HG03060 (cell line): Measurements from ENCODE around the gene ZNF747.
"Not testable (repeated sequence)": the region's sequence is repeated elsewhere in the genome, so short reads cannot be mapped to it uniquely, and the experiment has no call there.

Source experiments
- ATAC-seq: cut with Tn5 transposase; IDR thresholded peaks from one replicate; pipeline ENCODE4 v1.9.1; 2021; ENCODE audit warnings: low read depth, moderate number of reproducible peaks; ENCODE audit not compliant: unreplicated experiment

Gene ZNF747

GRCh38 chr16:30535106-30535776 is 583 bp upstream of the ZNF747 start:
- no peak for ATAC-seq

DNA sequence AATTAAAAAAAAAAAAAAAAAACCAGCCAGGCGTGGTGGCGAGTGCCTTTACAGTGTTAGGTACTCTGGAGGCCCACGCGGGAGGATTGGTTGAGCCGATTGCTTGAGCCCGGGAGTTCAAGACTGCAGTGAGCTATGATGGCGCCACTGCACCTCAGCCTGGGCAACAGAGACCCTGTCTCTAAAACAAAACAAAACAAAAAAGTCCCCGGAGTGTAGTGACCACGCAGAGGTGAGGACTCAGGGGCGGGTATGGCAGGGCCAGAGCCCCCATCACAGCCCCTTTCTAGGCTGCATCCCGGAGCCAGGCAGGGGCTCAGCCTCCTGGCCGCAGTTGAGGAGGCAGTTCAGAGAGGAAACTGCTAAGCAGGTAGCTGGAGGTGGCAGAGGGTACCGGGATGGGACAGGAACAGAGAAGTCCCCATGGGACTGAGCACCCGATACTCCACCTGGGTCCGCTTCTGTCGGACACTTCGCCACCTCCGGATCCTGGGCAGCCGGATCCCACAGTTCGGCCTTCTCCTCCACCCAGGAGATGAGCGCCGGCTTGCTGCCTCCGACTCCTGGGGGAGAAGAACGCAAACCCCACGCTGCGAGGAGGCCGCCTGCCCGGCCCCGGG is 800 bp downstream of the ZNF747 start:
- no peak for ATAC-seq

- no peak for ATAC-seq
These were observed 1.5 kb downstream of the ZNF747 start for GRCh38 chr16:30533146-30533522.

- ATAC-seq, result no peak
These were observed 2.1 kb downstream of the ZNF747 start for GRCh38 chr16:30532285-30533145.

DNA sequence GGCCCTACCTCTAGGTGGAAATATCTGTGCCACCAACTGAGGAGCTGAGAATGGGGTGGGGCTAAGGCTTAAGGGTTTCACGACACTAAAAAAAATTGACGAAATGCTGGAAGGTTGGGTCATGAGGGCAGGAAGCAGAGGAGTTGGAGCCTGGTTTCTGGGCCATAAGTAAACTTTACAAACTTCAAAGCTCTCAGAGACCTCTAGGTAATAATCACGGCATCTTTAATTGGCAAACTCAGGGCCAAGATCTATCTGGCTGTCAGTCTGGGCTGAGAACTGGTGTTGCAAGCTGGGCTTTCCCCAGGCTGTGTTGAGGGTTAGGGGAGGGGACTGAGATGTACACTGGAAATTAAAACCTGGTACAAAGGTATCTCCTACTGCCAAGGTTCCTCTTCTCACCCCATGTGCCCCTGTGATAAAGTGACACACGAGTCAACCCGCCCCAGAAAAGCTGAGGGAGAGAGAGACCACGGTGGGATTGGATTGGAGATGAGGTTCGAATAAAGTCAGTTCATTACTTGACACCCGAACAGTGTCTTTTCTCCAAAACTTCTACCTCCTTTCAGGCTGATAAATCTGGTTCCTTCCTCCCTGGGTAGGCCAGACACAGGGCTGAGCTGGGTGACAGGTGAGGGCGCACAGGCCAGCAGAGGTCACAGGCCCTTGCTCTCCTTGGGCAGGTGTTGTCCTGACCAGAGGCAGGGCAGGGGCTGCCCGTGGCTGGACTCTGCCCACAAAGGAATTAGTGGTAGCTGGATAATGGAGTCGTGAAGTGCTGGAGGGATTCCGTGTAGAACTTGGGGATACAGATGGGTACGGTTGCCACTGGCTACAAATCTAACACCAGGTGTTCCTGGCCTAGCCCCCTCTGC is 4.3 kb downstream of the ZNF747 start:
- no peak for ATAC-seq

DNA sequence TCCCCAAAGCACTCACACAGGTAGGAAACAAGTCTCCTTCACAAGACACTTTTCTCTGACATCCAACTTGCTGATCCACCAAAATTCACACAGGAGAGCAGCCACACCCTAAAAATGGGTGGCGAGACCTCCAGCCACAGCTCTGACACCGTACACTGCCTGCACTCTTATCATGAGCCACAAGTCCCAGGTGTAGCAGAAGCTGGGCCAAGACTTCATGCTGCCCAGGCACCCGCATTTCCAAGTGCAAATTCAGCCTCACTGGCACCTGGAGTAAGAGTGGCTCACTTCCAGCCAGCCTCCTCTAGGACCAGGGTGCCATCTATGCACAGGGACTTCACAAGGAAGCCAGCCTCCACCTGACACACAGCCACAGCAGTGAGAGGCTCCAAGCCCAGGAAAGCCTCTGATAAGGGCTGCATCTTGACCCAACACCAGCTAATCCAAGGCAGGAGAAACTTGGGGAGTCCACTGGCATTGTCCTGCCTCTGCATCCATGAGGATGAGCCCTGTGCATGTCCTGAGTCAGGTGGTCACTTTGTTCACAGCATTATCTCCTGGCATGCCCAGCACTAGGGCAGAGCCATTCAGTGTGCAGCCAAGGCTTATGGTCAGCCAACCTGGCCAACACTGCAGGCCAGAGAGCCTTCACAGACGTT is 5.7 kb downstream of the ZNF747 start:
- ATAC-seq, result no peak

GRCh38 chr16:30527635-30528178 is 7.0 kb downstream of the ZNF747 start:
- no peak for ATAC-seq

DNA sequence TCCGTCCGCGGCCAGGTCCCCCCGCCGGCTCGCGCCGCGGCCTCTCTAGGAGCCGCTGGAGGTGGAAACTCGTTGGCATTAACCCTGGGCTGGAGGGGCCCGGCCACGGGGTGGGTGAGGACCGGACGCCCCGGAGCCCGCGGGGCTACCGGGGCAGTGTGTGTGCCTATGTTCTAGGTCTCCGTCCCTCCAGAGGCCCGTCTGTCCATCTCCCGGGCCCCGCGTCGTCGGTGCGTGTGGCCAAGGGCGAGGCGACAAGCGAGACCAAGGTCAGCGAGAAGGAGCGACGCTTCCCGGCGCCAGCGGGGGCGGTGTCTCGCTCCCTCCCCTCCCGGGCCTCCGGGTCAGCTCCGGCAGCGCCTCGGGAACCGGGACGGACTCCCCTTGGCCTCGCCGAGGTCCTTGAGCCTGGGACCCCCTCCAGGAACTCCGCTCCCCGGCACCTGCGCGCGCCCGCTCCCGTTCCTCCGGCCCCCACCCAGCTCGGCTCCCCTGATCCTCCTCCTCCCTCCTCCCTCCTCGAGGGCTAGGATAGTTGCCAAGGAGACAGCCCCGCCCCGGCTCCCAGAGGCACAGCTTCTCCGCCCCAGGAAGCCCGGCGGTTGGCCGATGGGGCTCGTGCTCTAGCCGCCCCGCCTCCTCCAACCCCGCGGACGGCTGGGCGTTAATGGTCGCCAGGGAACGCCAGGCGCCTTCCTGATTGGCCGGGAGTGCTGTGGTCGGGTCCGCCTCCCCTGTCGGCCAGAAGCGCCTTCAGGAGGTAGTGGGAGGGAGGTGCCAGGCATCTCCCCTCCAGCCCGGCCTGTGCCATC is 7.6 kb downstream of the ZNF747 start:
- ATAC-seq, result peak; percentile 64

DNA sequence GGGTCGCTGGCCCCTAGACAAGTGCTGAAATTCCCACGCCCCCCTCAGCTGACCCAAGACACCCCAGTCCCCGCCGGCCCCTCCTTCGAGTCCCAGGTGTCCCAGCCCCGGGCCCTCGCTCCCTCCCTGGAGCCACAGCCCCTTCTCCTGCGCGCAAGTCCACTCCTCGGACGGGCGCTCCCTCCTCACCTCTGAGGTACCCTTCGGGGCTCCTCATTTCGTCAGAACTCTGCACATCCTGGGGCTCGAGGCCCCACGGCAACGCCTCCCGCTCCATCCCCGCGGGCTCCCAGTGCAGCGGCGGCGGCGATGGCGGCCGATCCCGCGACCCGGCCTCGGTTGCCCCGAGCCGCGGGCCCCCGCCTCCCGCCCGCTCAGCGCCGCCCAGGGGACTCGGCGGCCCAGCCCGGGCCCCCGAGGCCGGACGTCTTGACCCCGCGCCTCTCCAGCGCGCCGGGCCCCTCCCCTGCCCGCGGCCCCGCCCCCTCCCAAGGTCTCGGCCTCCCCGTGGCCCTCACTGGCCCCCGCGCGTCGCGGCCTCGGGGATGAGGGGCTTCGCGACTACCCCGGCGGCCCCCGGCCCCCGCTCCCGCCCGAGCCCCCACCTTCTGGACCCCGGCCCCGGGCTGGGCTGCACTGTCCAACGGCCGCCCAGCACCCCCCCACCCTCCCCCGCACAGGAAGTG is 8.4 kb downstream of the ZNF747 start, which contains the start of gene ZNF768:
TSS of gene ZNF768 (minus strand) at position 430 of the 686 bp plus-strand sequence. CDS start at position 277, 153 bp downstream.
- ATAC-seq, result no peak

GRCh38 chr16:30525844-30526136 is 8.9 kb downstream of the ZNF747 start:
- no peak for ATAC-seq

DNA sequence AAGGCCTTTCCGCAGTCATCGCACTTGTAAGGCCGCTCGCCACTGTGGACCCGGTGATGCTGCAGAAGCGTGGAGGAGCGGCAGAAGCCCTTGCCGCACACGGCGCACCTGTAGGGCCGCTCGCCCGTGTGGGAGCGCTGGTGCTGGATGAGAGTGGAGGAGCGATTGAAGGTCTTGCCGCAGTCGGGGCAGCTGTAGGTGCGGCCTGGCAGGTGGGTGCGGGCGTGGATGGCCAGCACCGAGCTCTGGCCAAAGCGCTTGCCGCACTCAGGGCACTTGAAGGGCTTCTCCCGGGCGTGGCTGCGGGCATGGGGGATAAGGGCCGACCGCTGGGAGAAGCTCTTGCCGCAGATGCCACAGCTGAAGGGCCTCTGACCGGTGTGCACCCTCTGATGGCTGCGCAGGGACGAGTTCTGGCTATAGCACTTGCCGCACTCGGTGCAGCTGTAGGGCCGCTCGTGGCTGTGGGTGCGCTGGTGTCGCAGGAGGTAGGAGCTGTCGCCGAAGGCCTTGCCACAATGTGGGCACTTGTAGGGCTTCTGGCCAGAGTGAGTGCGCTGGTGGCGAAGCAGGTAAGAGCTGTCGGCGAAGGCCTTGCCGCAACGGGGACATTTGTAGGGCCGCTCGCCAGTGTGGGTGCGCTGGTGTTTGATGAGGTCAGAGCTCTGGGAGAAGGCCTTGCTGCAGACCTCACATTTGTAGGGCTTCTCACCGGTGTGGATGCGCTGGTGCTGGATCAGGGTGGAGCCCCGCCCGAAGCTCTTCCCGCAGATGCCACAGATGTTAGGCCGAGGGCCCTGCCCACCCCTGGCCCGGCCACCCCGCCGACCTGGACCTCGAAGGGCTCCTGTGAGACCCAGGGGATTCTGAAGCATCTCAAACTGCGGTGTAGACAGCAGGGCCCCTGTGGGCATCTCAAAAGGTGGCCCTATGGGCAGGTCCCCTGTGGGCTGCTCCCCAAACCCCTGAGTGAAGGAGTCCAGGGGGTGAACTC is 9.8 kb downstream of the ZNF747 start:
- no peak for ATAC-seq

DNA sequence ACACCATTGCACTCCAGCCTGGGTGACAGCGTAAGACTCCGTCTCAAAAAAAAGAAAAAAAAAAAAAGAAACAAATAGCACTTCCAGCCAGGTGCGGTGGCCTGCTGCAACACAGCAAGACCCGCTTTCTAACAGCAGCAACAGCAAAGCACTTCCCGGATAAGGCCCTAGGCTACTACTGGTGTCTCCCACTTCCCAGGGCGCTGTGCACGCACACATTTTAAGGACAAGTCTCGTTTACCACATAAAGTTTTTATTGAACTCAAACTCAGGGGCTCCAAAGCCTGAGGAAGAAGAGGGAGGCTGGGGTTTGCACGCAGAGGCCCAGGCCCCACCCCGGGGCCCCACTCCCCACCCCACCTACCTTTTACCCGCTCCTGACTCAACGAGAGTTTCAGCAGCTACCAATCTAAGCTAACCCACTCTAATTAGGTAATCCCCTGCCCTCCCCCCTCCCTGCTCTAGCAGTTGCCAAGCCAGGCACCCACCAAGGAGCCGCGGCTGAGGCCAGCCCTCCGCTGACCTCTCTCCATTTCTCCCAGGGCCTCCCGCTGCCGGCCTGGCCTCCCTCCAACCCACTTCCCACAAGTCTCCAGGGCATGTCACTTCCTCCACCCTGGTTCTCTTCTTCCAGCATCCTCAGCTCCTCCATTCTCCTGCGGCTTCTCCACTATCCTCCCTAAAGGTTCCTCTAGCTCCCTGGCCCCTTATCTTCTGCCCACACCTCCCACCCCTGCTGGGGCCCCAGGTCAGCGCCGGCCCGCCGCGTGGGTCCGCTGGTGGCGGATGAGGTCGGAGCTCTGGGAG is 10.7 kb downstream of the ZNF747 start:
- no peak for ATAC-seq

GRCh38 chr16:30522702-30523463 is 11.8 kb downstream of the ZNF747 start:
- not testable (repeated sequence) for ATAC-seq

- ATAC-seq, result no peak
These were observed 12.6 kb downstream of the ZNF747 start for GRCh38 chr16:30521873-30522641.

GRCh38 chr16:30521476-30521872 is 13.2 kb downstream of the ZNF747 start:
- ATAC-seq, result no peak
